PC-3 (cell line): Measurements from ENCODE around the gene STIM1. TPM values are rescaled to one million over a fixed set of nuclear protein-coding genes. Genes with fewer than 3 reads are reported as not detected.

Experiments
- ATAC-seq: fragments of 200-7000 bp; cut with Tn5 transposase; 2 replicates; pipeline ENCODE4 v1.9.1; 2020; ENCODE audit warnings: mild to moderate bottlenecking, moderate library complexity
- BruUV-seq: library from RNA; stranded (reverse); fragments of 400-500 nt; replicated peaks from 2 replicates; lab custom pipeline; 2021; lab: Mats Ljungman, UMichigan
- CTCF ChIA-PET: fragments of 300-600 bp; sonication (Branson Sonifier 250); formaldehyde crosslinking; loops from one replicate; lab custom pipeline; 2022; ENCODE audit warnings: antibody characterized with exemption; lab: Charles Lee
- POLR2A ChIA-PET: fragments of 300-600 bp; sonication (Branson Sonifier 250); formaldehyde crosslinking; loops from one replicate; lab custom pipeline; 2022; ENCODE audit warnings: antibody characterized with exemption; ENCODE audit not compliant: unreplicated experiment; lab: Charles Lee
- DNase-seq: peaks from one replicate; pipeline ENCODE4 v3.0.0-alpha.2; 2015
- H2AFZ ChIP-seq: fragments of 300-600 bp; sonication (generic); 2 replicates; pipeline ENCODE4 v1.6.0; 2016; ENCODE audit warnings: antibody characterized with exemption, low read length
- H3F3A ChIP-seq: fragments of 300-600 bp; sonication (generic); one replicate; pipeline ENCODE4 v1.6.0; 2017; ENCODE audit warnings: antibody characterized with exemption, low read length, control low read depth, mild to moderate bottlenecking; ENCODE audit not compliant: unreplicated experiment
- H3K27ac ChIP-seq: fragments of 300-600 bp; sonication (generic); 2 replicates; pipeline ENCODE4 v1.5.1; 2016; ENCODE audit warnings: mild to moderate bottlenecking, low read length
- H3K27me3 ChIP-seq: fragments of 300-600 bp; sonication (generic); 2 replicates; pipeline ENCODE4 v1.6.1; 2016; ENCODE audit warnings: low read length, mixed read lengths
- H3K36me3 ChIP-seq: fragments of 300-600 bp; sonication (generic); 2 replicates; pipeline ENCODE4 v1.6.1; 2016; ENCODE audit warnings: low read depth, mixed run types, low read length, mixed read lengths
- H3K4me1 ChIP-seq: fragments of 300-600 bp; sonication (generic); 2 replicates; pipeline ENCODE4 v1.5.1; 2016; ENCODE audit warnings: low read length; ENCODE audit not compliant: insufficient read depth
- H3K4me2 ChIP-seq: fragments of 300-600 bp; sonication (generic); 2 replicates; pipeline ENCODE4 v1.6.0; 2016; ENCODE audit warnings: low read length
- H3K4me3 ChIP-seq: fragments of 300-600 bp; sonication (generic); 2 replicates; pipeline ENCODE4 v1.5.1; 2016; ENCODE audit warnings: mild to moderate bottlenecking, low read length, mixed read lengths
- H3K79me2 ChIP-seq: fragments of 300-600 bp; sonication (generic); 2 replicates; pipeline ENCODE4 v1.6.1; 2017; ENCODE audit warnings: low read length, mixed read lengths
- H3K9ac ChIP-seq: fragments of 300-600 bp; sonication (generic); 2 replicates; pipeline ENCODE4 v1.6.0; 2016; ENCODE audit warnings: mild to moderate bottlenecking, low read length
- H3K9me2 ChIP-seq: fragments of 300-600 bp; sonication (generic); replicated peaks from 2 replicates; pipeline ENCODE4 v1.6.1; 2016; ENCODE audit warnings: mixed run types, low read length, mixed read lengths
- H3K9me3 ChIP-seq: fragments of 300-600 bp; sonication (generic); 2 replicates; pipeline ENCODE4 v1.6.1; 2016; ENCODE audit warnings: low read length, mixed read lengths
- H4K20me1 ChIP-seq: fragments of 300-600 bp; sonication (generic); 2 replicates; pipeline ENCODE4 v1.6.1; 2016; ENCODE audit warnings: low read length, mixed read lengths
- CTCF ChIP-seq: fragments of 300-600 bp; sonication (generic); conservative IDR thresholded peaks from 2 replicates; pipeline ENCODE4 v1.5.1; 2017; ENCODE audit warnings: antibody characterized with exemption, low read depth, mild to moderate bottlenecking, low read length
- EZH2 ChIP-seq: fragments of 300-600 bp; sonication (generic); IDR thresholded peaks from one replicate; pipeline ENCODE4 v1.6.1; 2017; ENCODE audit warnings: antibody characterized with exemption, mild to moderate bottlenecking, low read length; ENCODE audit not compliant: unreplicated experiment
- EZH2phosphoT487 ChIP-seq: fragments of 300-600 bp; sonication (generic); IDR thresholded peaks from 2 replicates; pipeline ENCODE4 v1.6.1; 2018; ENCODE audit warnings: mild to moderate bottlenecking, antibody characterized with exemption, low read length, borderline replicate concordance
- intact Hi-C: fragments of 100-400 bp; cut with micrococcal nuclease; formaldehyde crosslinking; loops from 2 replicates; pipeline ENCODE4 v1.9.0; 2023
- total RNA-seq: library from RNA; depleted of rRNA; stranded (reverse); fragments of >200 nt; gene quantifications from 2 replicates; pipeline ENCODE4 v1.2.3, GENCODE V29; 2014

Gene STIM1
- total RNA-seq, 1 experiment from 2014 or later, result 22.8 TPM

GRCh38 chr11:3955299-3955665 lies 99.8 kb downstream of the STIM1 start:
- TF ChIP-seq EZH2phosphoT487 (no peak), EZH2 (no peak), CTCF (no peak)
- no peaks in the 10 kb centered on the region for H3K9me3 ChIP-seq
- DNase-seq (peak; percentile 90), ATAC-seq (peak; percentile 62)
- CTCF ChIA-PET, result interaction anchor here (0.8 kb wide), 1 partner anchor 16 kb away, joined by 3 read pairs; no protein-coding TSS in a partner anchor
- no peaks in the 10 kb centered on the region for H3K9me2 ChIP-seq
- peak overlapping the region; percentile 48 for H3K9ac ChIP-seq
- no peak overlapping the region for H2AFZ ChIP-seq
- no peaks in the 10 kb centered on the region for H3K36me3 ChIP-seq
- POLR2A ChIA-PET, result no interaction called here
- no peaks in the 10 kb centered on the region for H4K20me1 ChIP-seq
- H3K4me3 ChIP-seq, result peak overlapping the region; percentile 44; the same call in 1 of the 2 replicates
- intact Hi-C loops, result loop anchor here (5.0 to 10.0 kb wide), 2 partner anchors 33 to 120 kb away; no protein-coding TSS in a partner anchor
- peaks cover 48% of the 10 kb centered on the region for H3K4me1 ChIP-seq
- 0 out of 2 replicates have a peak, but pooled peaks cover 5% of the 10 kb centered on the region for H3K79me2 ChIP-seq
- H3K27me3 ChIP-seq, result no peaks in the 10 kb centered on the region
- peak overlapping the region; percentile 77 for H3K4me2 ChIP-seq
- H3K27ac ChIP-seq, result peak overlapping the region; percentile 94
- H3F3A ChIP-seq, result peaks cover 5% of the 10 kb centered on the region
- no TSS peak for BruUV-seq

GRCh38 chr11:3956038-3956437 lies 100.6 kb downstream of the STIM1 start:
- DNase-seq, result no peak
- peak overlapping the region; percentile 48 for H3K4me2 ChIP-seq
- no peak for ATAC-seq
- intact Hi-C loops, result loop anchor here (5.0 to 10.0 kb wide), 2 partner anchors 34 to 119 kb away; no protein-coding TSS in a partner anchor
- ChIA-PET CTCF (no interaction called here), POLR2A (no interaction called here)
- H3K27ac ChIP-seq, result peak overlapping the region; percentile 56
- no peaks in the 10 kb centered on the region for H4K20me1 ChIP-seq
- no peaks in the 10 kb centered on the region for H3K9me3 ChIP-seq
- no peak overlapping the region for H3K9ac ChIP-seq
- BruUV-seq, result no TSS peak
- TF ChIP-seq EZH2 (no peak), CTCF (no peak), EZH2phosphoT487 (no peak)
- H3K27me3 ChIP-seq, result no peaks in the 10 kb centered on the region
- H3K9me2 ChIP-seq, result no peaks in the 10 kb centered on the region
- H3F3A ChIP-seq, result peaks cover 5% of the 10 kb centered on the region
- H3K4me3 ChIP-seq, result no peak overlapping the region
- H3K79me2 ChIP-seq, result 0 out of 2 replicates have a peak, but pooled peaks cover 5% of the 10 kb centered on the region
- peaks cover 48% of the 10 kb centered on the region for H3K4me1 ChIP-seq
- H3K36me3 ChIP-seq, result no peaks in the 10 kb centered on the region
- H2AFZ ChIP-seq, result no peak overlapping the region

- Histone ChIP-seq H3K27me3 (no peaks in the 10 kb centered on the region), H3K4me2 (no peak overlapping the region), H3K9ac (no peak overlapping the region), H3K27ac (peak overlapping the region; percentile 56; the same call in 1 of the 2 replicates), H3F3A (peaks cover 5% of the 10 kb centered on the region), H3K4me3 (no peak overlapping the region), H3K4me1 (peaks cover 48% of the 10 kb centered on the region), H3K9me3 (no peaks in the 10 kb centered on the region), H3K36me3 (no peaks in the 10 kb centered on the region), H3K9me2 (no peaks in the 10 kb centered on the region), H3K79me2 (0 out of 2 replicates have a peak, but pooled peaks cover 5% of the 10 kb centered on the region), H2AFZ (no peak overlapping the region), H4K20me1 (no peaks in the 10 kb centered on the region)
- no peak for DNase-seq
- no TSS peak for BruUV-seq
- intact Hi-C loops, result loop anchor here (5.0 to 10.0 kb wide), 2 partner anchors 34 to 118 kb away; no protein-coding TSS in a partner anchor
- ATAC-seq, result no peak
- TF ChIP-seq EZH2 (no peak), CTCF (no peak), EZH2phosphoT487 (no peak)
- POLR2A ChIA-PET, result no interaction called here
- CTCF ChIA-PET, result no interaction called here
Measured at GRCh38 chr11:3956748-3957147, 101.3 kb downstream of the STIM1 start.
